GM19463 (cell line): Measurements from ENCODE around the gene WSCD2.

Source experiments
- ATAC-seq: cut with Tn5 transposase; IDR thresholded peaks from one replicate; pipeline ENCODE4 v1.9.1; 2021; ENCODE audit warnings: mild to moderate bottlenecking, moderate library complexity; ENCODE audit not compliant: unreplicated experiment

The WSCD2 gene

GRCh38 chr12:108231109-108231905 lies 102.2 kb downstream of the WSCD2 start:
- no peak for ATAC-seq

GRCh38 chr12:108231909-108232434 lies 102.9 kb downstream of the WSCD2 start:
- ATAC-seq = no peak

GRCh38 chr12:108232565-108232964 lies 103.5 kb downstream of the WSCD2 start:
- no peak for ATAC-seq

GRCh38 chr12:108234158-108234557 lies 105.1 kb downstream of the WSCD2 start:
- no peak for ATAC-seq

- ATAC-seq = no peak
Observed at GRCh38 chr12:108235197-108235984, 106.3 kb downstream of the WSCD2 start.

- no peak for ATAC-seq
Observed at GRCh38 chr12:108235985-108236263, 106.8 kb downstream of the WSCD2 start.

GRCh38 chr12:108236366-108236765 lies 107.3 kb downstream of the WSCD2 start:
- ATAC-seq = no peak

- ATAC-seq = no peak
Observed at GRCh38 chr12:108237272-108237671, 108.2 kb downstream of the WSCD2 start.

GRCh38 chr12:108238474-108238873 lies 109.4 kb downstream of the WSCD2 start:
- ATAC-seq = no peak

GRCh38 chr12:108239378-108239777 lies 110.3 kb downstream of the WSCD2 start:
- no peak for ATAC-seq

GRCh38 chr12:108240027-108240785 lies 111.1 kb downstream of the WSCD2 start:
- no peak for ATAC-seq

- ATAC-seq = no peak
Observed at GRCh38 chr12:108240928-108241327, 111.8 kb downstream of the WSCD2 start.

GRCh38 chr12:108241986-108242703 lies 113.1 kb downstream of the WSCD2 start:
- no peak for ATAC-seq

GRCh38 chr12:108247130-108247529 lies 118.0 kb downstream of the WSCD2 start:
- ATAC-seq = no peak

- no peak for ATAC-seq
Observed at GRCh38 chr12:108248011-108248410, 118.9 kb downstream of the WSCD2 start.

- ATAC-seq = no peak
Observed at GRCh38 chr12:108252523-108252922, 123.4 kb downstream of the WSCD2 start.

GRCh38 chr12:108253540-108253939 lies 124.5 kb downstream of the WSCD2 start:
- no peak for ATAC-seq

GRCh38 chr12:108254030-108254429 lies 124.9 kb downstream of the WSCD2 start:
- no peak for ATAC-seq

GRCh38 chr12:108254517-108255251 lies 125.6 kb downstream of the WSCD2 start:
- no peak for ATAC-seq

- ATAC-seq = no peak
Observed at GRCh38 chr12:108255252-108255602, 126.1 kb downstream of the WSCD2 start.
